ENCODE measurements around the gene TMPRSS3. TPM values are rescaled to one million over a fixed set of nuclear protein-coding genes. Genes with fewer than 3 reads are reported as not detected.
A peak's percentile ranks its signal among the peaks of the same experiment; 100 is the strongest.

TMPRSS3 gene
- total RNA-seq, 1 donor from 2014 or later: 4.1 TPM

GRCh38 chr21:42390696-42391095, 5.2 kb downstream of the TMPRSS3 start:
- ATAC-seq (no peak), DNase-seq (peak; percentile 7)
- H3K9me3 ChIP-seq: no peaks in the 10 kb centered on the region
- H3K36me3 ChIP-seq: no peaks in the 10 kb centered on the region
- H3K4me1 ChIP-seq: no peaks in the 10 kb centered on the region
- intact Hi-C loops (cut with DNase I): no loop called here
- H3K27ac ChIP-seq: no peak overlapping the region
- H3K4me3 ChIP-seq: no peak overlapping the region
- no peak for TF ChIP-seq CTCF (IDR thresholded peaks at IDR 0.05)
- H3K27me3 ChIP-seq: no peaks in the 10 kb centered on the region

GRCh38 chr21:42390193-42390592, 5.7 kb downstream of the TMPRSS3 start:
- no peaks in the 10 kb centered on the region for H3K9me3 ChIP-seq
- intact Hi-C loops (cut with DNase I): no loop called here
- DNase-seq (peak; percentile 9), ATAC-seq (no peak)
- no peaks in the 10 kb centered on the region for H3K27me3 ChIP-seq
- no peak overlapping the region for H3K27ac ChIP-seq
- H3K4me3 ChIP-seq: no peak overlapping the region
- no peaks in the 10 kb centered on the region for H3K4me1 ChIP-seq
- no peaks in the 10 kb centered on the region for H3K36me3 ChIP-seq
- no peak for TF ChIP-seq CTCF (IDR thresholded peaks at IDR 0.05)

GRCh38 chr21:42389449-42389835, 6.4 kb downstream of the TMPRSS3 start:
- Histone ChIP-seq H3K4me3 (no peak overlapping the region), H3K27ac (peak overlapping the region; percentile 36), H3K4me1 (no peaks in the 10 kb centered on the region), H3K36me3 (no peaks in the 10 kb centered on the region), H3K27me3 (no peaks in the 10 kb centered on the region), H3K9me3 (no peaks in the 10 kb centered on the region)
- ATAC-seq (peak; percentile 66), DNase-seq (peak; percentile 58)
- TF ChIP-seq CTCF (IDR thresholded peaks at IDR 0.05): no peak
- intact Hi-C loops (cut with DNase I): no loop called here

GRCh38 chr21:42388740-42389448, 7.0 kb downstream of the TMPRSS3 start:
- Histone ChIP-seq H3K4me3 (no peak overlapping the region), H3K4me1 (no peaks in the 10 kb centered on the region), H3K27me3 (no peaks in the 10 kb centered on the region), H3K36me3 (no peaks in the 10 kb centered on the region), H3K27ac (peak overlapping the region; percentile 36), H3K9me3 (no peaks in the 10 kb centered on the region)
- DNase-seq (peak; percentile 54), ATAC-seq (peak; percentile 63)
- intact Hi-C loops (cut with DNase I): no loop called here
- TF ChIP-seq CTCF (IDR thresholded peaks at IDR 0.05): no peak

GRCh38 chr21:42387843-42388340, 8.0 kb downstream of the TMPRSS3 start:
- ATAC-seq: no peak
- intact Hi-C loops (cut with DNase I): no loop called here

More at GRCh38 chr21:42387843-42388340, 8.0 kb downstream of the TMPRSS3 start:
- no peaks in the 10 kb centered on the region for H3K9me3 ChIP-seq
- no peaks in the 10 kb centered on the region for H3K4me1 ChIP-seq
- no peaks in the 10 kb centered on the region for H3K36me3 ChIP-seq
- no peak overlapping the region for H3K4me3 ChIP-seq
- H3K27ac ChIP-seq: no peak overlapping the region
- no peak for TF ChIP-seq CTCF (IDR thresholded peaks at IDR 0.05)
- H3K27me3 ChIP-seq: no peaks in the 10 kb centered on the region
- DNase-seq: peak; percentile 9

Measured in upper lobe of right lung (tissue), 1 donor.